Measurements from ENCODE around the gene KCTD16.

Gene KCTD16

DNA sequence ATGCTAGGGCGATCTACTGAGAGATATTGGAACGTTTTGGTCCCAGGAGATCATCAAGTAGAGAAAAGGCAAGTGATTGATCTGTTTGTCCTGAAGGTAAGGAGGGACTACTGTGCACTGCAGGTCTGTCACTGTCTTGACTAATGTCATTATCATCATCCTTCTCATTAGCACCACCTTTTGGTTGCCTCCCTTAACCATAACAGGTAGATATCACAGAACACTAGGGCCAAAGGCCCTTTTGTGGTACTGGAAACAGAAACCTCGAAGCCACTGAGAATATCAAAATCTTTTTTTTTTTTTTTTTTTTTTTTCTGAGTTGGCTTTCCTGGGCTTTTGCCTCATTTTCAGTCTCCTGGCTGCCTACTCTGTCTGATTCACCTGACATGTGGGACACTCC is 134.0 kb downstream of the KCTD16 start:
- no peaks in the 10 kb centered on the region for H3K36me3 ChIP-seq (ENCODE audit: control insufficient read depth in 1 of 2, insufficient read depth in 2 of 2, low read length in 2 of 2)
- H3K4me3 ChIP-seq (ENCODE audit: low read depth in 1 of 2, low read length in 2 of 2), result no peak overlapping the region
- H3K4me1 ChIP-seq (ENCODE audit: control insufficient read depth in 1 of 2, insufficient read depth in 2 of 2, low read length in 2 of 2), result peaks cover 15 to 19% of the 10 kb centered on the region in 2 donors
- H3K9me3 ChIP-seq (ENCODE audit: control insufficient read depth in 1 of 2, low read length in 2 of 2), result no peaks in the 10 kb centered on the region
- H3K9ac ChIP-seq (ENCODE audit: low read depth in 1 of 2, low read length in 2 of 2), result no peak overlapping the region
- no peaks in the 10 kb centered on the region for H3K27me3 ChIP-seq (ENCODE audit: control insufficient read depth in 1 of 2, insufficient read depth in 2 of 2, low read length in 2 of 2)
- H3K27ac ChIP-seq (ENCODE audit: low read depth, low read length), result no peak overlapping the region

GRCh38 chr5:144307736-144308135 is 137.1 kb downstream of the KCTD16 start:
- Histone ChIP-seq H3K36me3 (ENCODE audit: control insufficient read depth in 1 of 2, insufficient read depth in 2 of 2, low read length in 2 of 2) (no peaks in the 10 kb centered on the region), H3K9me3 (ENCODE audit: control insufficient read depth in 1 of 2, low read length in 2 of 2) (no peaks in the 10 kb centered on the region), H3K9ac (ENCODE audit: low read depth in 1 of 2, low read length in 2 of 2) (no peak overlapping the region), H3K4me1 (ENCODE audit: control insufficient read depth in 1 of 2, insufficient read depth in 2 of 2, low read length in 2 of 2) (peaks cover 15 to 19% of the 10 kb centered on the region in 2 donors), H3K4me3 (ENCODE audit: low read depth in 1 of 2, low read length in 2 of 2) (no peak overlapping the region), H3K27me3 (ENCODE audit: control insufficient read depth in 1 of 2, insufficient read depth in 2 of 2, low read length in 2 of 2) (no peaks in the 10 kb centered on the region), H3K27ac (ENCODE audit: low read depth, low read length) (no peak overlapping the region)

- peaks cover 15 to 19% of the 10 kb centered on the region in 2 donors for H3K4me1 ChIP-seq (ENCODE audit: control insufficient read depth in 1 of 2, insufficient read depth in 2 of 2, low read length in 2 of 2)
- H3K27ac ChIP-seq (ENCODE audit: low read depth, low read length), result no peak overlapping the region
- H3K4me3 ChIP-seq (ENCODE audit: low read depth in 1 of 2, low read length in 2 of 2), result no peak overlapping the region
- no peak overlapping the region for H3K9ac ChIP-seq (ENCODE audit: low read depth in 1 of 2, low read length in 2 of 2)
- no peaks in the 10 kb centered on the region for H3K27me3 ChIP-seq (ENCODE audit: control insufficient read depth in 1 of 2, insufficient read depth in 2 of 2, low read length in 2 of 2)
- H3K36me3 ChIP-seq (ENCODE audit: control insufficient read depth in 1 of 2, insufficient read depth in 2 of 2, low read length in 2 of 2), result no peaks in the 10 kb centered on the region
- no peaks in the 10 kb centered on the region for H3K9me3 ChIP-seq (ENCODE audit: control insufficient read depth in 1 of 2, low read length in 2 of 2)
Observed at GRCh38 chr5:144308174-144308573, 137.5 kb downstream of the KCTD16 start.

GRCh38 chr5:144308906-144309670 is 138.4 kb downstream of the KCTD16 start:
- H3K27ac ChIP-seq (ENCODE audit: low read depth, low read length), result no peak overlapping the region
- no peak overlapping the region for H3K4me3 ChIP-seq (ENCODE audit: low read depth in 1 of 2, low read length in 2 of 2)
- peaks cover 15 to 19% of the 10 kb centered on the region in 2 donors for H3K4me1 ChIP-seq (ENCODE audit: control insufficient read depth in 1 of 2, insufficient read depth in 2 of 2, low read length in 2 of 2)
- no peaks in the 10 kb centered on the region for H3K27me3 ChIP-seq (ENCODE audit: control insufficient read depth in 1 of 2, insufficient read depth in 2 of 2, low read length in 2 of 2)
- no peaks in the 10 kb centered on the region for H3K9me3 ChIP-seq (ENCODE audit: control insufficient read depth in 1 of 2, low read length in 2 of 2)
- no peaks in the 10 kb centered on the region for H3K36me3 ChIP-seq (ENCODE audit: control insufficient read depth in 1 of 2, insufficient read depth in 2 of 2, low read length in 2 of 2)
- H3K9ac ChIP-seq (ENCODE audit: low read depth in 1 of 2, low read length in 2 of 2), result no peak overlapping the region

DNA sequence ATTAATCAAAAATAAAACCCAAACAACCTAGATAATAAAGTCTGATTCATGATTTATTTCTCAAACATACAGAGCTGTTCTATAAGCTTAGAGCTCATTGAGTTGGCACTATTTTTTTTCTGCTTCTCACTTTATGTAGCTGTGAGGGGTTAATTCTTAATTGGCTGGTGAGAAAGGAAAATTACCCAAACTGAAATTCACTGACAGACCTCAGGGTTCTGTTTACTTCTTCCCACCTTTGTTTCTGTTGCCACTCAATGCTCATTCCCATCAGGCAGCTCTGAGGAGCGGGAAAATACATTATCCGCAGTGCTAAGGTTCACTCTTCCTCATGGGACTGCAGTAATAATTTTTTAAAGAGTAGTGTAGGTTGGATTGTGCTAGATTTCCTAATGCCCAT is 139.9 kb downstream of the KCTD16 start:
- no peak overlapping the region for H3K4me3 ChIP-seq (ENCODE audit: low read depth in 1 of 2, low read length in 2 of 2)
- no peaks in the 10 kb centered on the region for H3K27me3 ChIP-seq (ENCODE audit: control insufficient read depth in 1 of 2, insufficient read depth in 2 of 2, low read length in 2 of 2)
- peaks cover 15 to 19% of the 10 kb centered on the region in 2 donors for H3K4me1 ChIP-seq (ENCODE audit: control insufficient read depth in 1 of 2, insufficient read depth in 2 of 2, low read length in 2 of 2)
- H3K27ac ChIP-seq (ENCODE audit: low read depth, low read length), result no peak overlapping the region
- H3K9ac ChIP-seq (ENCODE audit: low read depth in 1 of 2, low read length in 2 of 2), result no peak overlapping the region
- no peaks in the 10 kb centered on the region for H3K9me3 ChIP-seq (ENCODE audit: control insufficient read depth in 1 of 2, low read length in 2 of 2)
- H3K36me3 ChIP-seq (ENCODE audit: control insufficient read depth in 1 of 2, insufficient read depth in 2 of 2, low read length in 2 of 2), result no peaks in the 10 kb centered on the region

GRCh38 chr5:144313147-144313726 is 142.6 kb downstream of the KCTD16 start:
- Histone ChIP-seq H3K27me3 (ENCODE audit: control insufficient read depth in 1 of 2, insufficient read depth in 2 of 2, low read length in 2 of 2) (no peaks in the 10 kb centered on the region), H3K9me3 (ENCODE audit: control insufficient read depth in 1 of 2, low read length in 2 of 2) (no peaks in the 10 kb centered on the region), H3K27ac (ENCODE audit: low read depth, low read length) (no peak overlapping the region), H3K4me1 (ENCODE audit: control insufficient read depth in 1 of 2, insufficient read depth in 2 of 2, low read length in 2 of 2) (peaks cover 5 to 7% of the 10 kb centered on the region in 2 donors), H3K36me3 (ENCODE audit: control insufficient read depth in 1 of 2, insufficient read depth in 2 of 2, low read length in 2 of 2) (no peaks in the 10 kb centered on the region), H3K9ac (ENCODE audit: low read depth in 1 of 2, low read length in 2 of 2) (no peak overlapping the region), H3K4me3 (ENCODE audit: low read depth in 1 of 2, low read length in 2 of 2) (no peak overlapping the region)

DNA sequence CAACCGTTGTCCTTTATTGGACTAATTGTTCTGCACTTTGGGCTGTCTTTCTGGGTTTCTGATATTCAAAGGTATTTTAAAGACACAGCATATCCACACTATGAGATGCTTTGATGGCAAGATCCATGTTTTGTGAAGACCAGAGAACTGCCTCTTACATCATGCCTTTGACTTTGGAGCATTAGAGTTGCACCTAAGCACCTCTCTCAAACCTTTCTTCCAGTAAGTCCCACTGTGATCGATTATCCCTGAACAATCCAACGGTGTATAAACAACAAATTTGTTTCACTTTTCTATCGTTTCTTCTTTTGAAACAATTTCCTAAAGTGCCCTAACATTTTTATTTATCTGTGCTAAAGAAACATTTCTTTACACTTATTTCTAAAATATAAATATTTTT is 144.4 kb downstream of the KCTD16 start:
- H3K9ac ChIP-seq (ENCODE audit: low read depth in 1 of 2, low read length in 2 of 2), result no peak overlapping the region
- H3K27ac ChIP-seq (ENCODE audit: low read depth, low read length), result no peak overlapping the region
- no peak overlapping the region for H3K4me3 ChIP-seq (ENCODE audit: low read depth in 1 of 2, low read length in 2 of 2)
- no peaks in the 10 kb centered on the region for H3K36me3 ChIP-seq (ENCODE audit: control insufficient read depth in 1 of 2, insufficient read depth in 2 of 2, low read length in 2 of 2)
- H3K9me3 ChIP-seq (ENCODE audit: control insufficient read depth in 1 of 2, low read length in 2 of 2), result no peaks in the 10 kb centered on the region
- H3K27me3 ChIP-seq (ENCODE audit: control insufficient read depth in 1 of 2, insufficient read depth in 2 of 2, low read length in 2 of 2), result no peaks in the 10 kb centered on the region
- no peaks in the 10 kb centered on the region for H3K4me1 ChIP-seq (ENCODE audit: control insufficient read depth in 1 of 2, insufficient read depth in 2 of 2, low read length in 2 of 2)

DNA sequence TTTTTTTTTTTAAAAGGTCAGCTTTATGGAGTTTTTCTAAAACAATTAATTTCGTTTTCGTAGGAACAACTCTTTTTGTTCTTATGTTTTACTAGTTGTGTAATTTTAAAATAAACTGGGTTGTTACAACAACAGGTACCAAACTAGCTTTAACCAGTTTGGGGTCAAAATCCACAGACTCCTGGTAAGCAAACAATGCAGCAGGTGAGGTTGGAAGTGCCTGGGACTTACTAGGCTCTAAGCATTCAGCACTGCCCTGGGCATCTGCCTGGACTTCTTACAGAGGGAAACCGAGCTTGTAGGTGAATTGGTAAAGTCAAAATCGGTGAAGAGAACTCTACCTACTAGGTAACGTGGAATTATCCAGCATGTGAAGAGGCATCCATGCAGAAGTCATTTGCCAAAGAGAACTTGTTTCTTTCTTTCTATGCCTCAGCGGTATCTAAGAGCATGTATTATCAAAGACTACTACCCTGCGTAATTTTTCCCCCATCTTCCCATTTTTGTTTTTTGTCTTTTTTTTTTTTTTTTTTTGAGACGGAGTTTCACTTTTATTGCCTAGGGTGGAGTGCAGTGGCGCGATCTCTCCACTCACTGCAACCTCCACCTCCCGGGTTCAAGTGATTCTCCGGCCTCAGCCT is 145.4 kb downstream of the KCTD16 start:
- Histone ChIP-seq H3K4me3 (ENCODE audit: low read depth in 1 of 2, low read length in 2 of 2) (no peak overlapping the region), H3K27me3 (ENCODE audit: control insufficient read depth in 1 of 2, insufficient read depth in 2 of 2, low read length in 2 of 2) (no peaks in the 10 kb centered on the region), H3K27ac (ENCODE audit: low read depth, low read length) (no peak overlapping the region), H3K4me1 (ENCODE audit: control insufficient read depth in 1 of 2, insufficient read depth in 2 of 2, low read length in 2 of 2) (no peaks in the 10 kb centered on the region), H3K9ac (ENCODE audit: low read depth in 1 of 2, low read length in 2 of 2) (no peak overlapping the region), H3K36me3 (ENCODE audit: control insufficient read depth in 1 of 2, insufficient read depth in 2 of 2, low read length in 2 of 2) (no peaks in the 10 kb centered on the region), H3K9me3 (ENCODE audit: control insufficient read depth in 1 of 2, low read length in 2 of 2) (no peaks in the 10 kb centered on the region)

DNA sequence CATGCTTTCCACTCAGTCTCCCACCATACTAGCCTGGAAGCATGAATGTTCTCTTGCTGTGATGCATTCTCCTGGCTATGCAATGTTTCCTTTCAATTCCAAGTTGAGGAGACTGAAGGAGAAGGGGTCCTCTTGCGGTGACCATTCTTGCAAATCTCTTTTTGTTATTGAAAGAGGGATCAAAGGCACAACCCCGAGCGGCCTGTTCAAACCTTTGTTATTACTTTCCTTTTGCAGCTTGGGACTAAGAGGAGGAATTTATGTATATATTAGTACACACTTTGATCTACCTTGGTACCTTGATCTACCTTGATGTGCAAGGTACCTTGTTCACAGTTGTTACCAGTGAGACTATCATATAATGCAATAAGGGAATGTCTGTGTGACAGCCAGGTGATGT is 147.3 kb downstream of the KCTD16 start:
- Histone ChIP-seq H3K27ac (ENCODE audit: low read depth, low read length) (no peak overlapping the region), H3K36me3 (ENCODE audit: control insufficient read depth in 1 of 2, insufficient read depth in 2 of 2, low read length in 2 of 2) (no peaks in the 10 kb centered on the region), H3K9me3 (ENCODE audit: control insufficient read depth in 1 of 2, low read length in 2 of 2) (no peaks in the 10 kb centered on the region), H3K4me1 (ENCODE audit: control insufficient read depth in 1 of 2, insufficient read depth in 2 of 2, low read length in 2 of 2) (no peaks in the 10 kb centered on the region), H3K27me3 (ENCODE audit: control insufficient read depth in 1 of 2, insufficient read depth in 2 of 2, low read length in 2 of 2) (no peaks in the 10 kb centered on the region), H3K9ac (ENCODE audit: low read depth in 1 of 2, low read length in 2 of 2) (no peak overlapping the region), H3K4me3 (ENCODE audit: low read depth in 1 of 2, low read length in 2 of 2) (no peak overlapping the region)

- Histone ChIP-seq H3K4me3 (ENCODE audit: low read depth in 1 of 2, low read length in 2 of 2) (no peak overlapping the region), H3K4me1 (ENCODE audit: control insufficient read depth in 1 of 2, insufficient read depth in 2 of 2, low read length in 2 of 2) (no peaks in the 10 kb centered on the region), H3K9me3 (ENCODE audit: control insufficient read depth in 1 of 2, low read length in 2 of 2) (no peaks in the 10 kb centered on the region), H3K27me3 (ENCODE audit: control insufficient read depth in 1 of 2, insufficient read depth in 2 of 2, low read length in 2 of 2) (no peaks in the 10 kb centered on the region), H3K27ac (ENCODE audit: low read depth, low read length) (no peak overlapping the region), H3K36me3 (ENCODE audit: control insufficient read depth in 1 of 2, insufficient read depth in 2 of 2, low read length in 2 of 2) (no peaks in the 10 kb centered on the region), H3K9ac (ENCODE audit: low read depth in 1 of 2, low read length in 2 of 2) (no peak overlapping the region)
Observed at GRCh38 chr5:144318460-144318859, 147.8 kb downstream of the KCTD16 start.

All from duodenal mucosa (tissue), 2 donors.